K562 (cell line): ENCODE data around the gene MBD5. TPM values are rescaled to one million over a fixed set of nuclear protein-coding genes. Genes with fewer than 3 reads are reported as not detected.

Source experiments
- ATAC-seq: fragments of 200-7000 bp; cut with Tn5 transposase; 3 replicates; pipeline ENCODE4 v1.9.1; 2020; ENCODE audit warnings: moderate library complexity
- BruUV-seq: library from RNA; stranded (reverse); fragments of 400-500 nt; replicated peaks from 2 replicates; lab custom pipeline; 2021; lab: Mats Ljungman, UMichigan
- CTCF ChIA-PET: fragments of 300-600 bp; formaldehyde crosslinking; extraction: SDS; loops from one replicate; lab custom pipeline; 2021; ENCODE audit warnings: low intra/inter-chr PET ratio; lab: Yijun Ruan, JAX
- POLR2A ChIA-PET: fragments of 300-600, 350-650 bp; sonication (Branson Sonifier 250); formaldehyde crosslinking; extraction: SDS; loops from one replicate; lab custom pipeline; 2021; ENCODE audit warnings: antibody characterized with exemption, inconsistent platforms; lab: Yijun Ruan, JAX
- DNase-seq, 4 experiments: peaks; one replicate each; pipeline versions ENCODE4 v3.0.0 to v3.0.0-alpha.2; 2011 to 2018; ENCODE audit warnings: low spot score in 3 of 4, mixed read lengths in 3 of 4; ENCODE audit errors: extremely low read depth in 1 of 4
- FAIRE-seq: peaks from 2 replicates; lab custom pipeline; 2011; peaks lifted over from hg19 to GRCh38; lab: Jason Lieb, UNC
- H2AFZ ChIP-seq: 2 replicates; pipeline ENCODE4 v1.6.0; 2011; ENCODE audit warnings: low read depth, low read length, control low read depth, inconsistent platforms
- H3K27ac ChIP-seq: fragments of 200-600 bp; 3 replicates; pipeline ENCODE4 v1.8.0; 2011; ENCODE audit warnings: low read depth, mild to moderate bottlenecking, control low read depth, inconsistent platforms, low read length, moderate library complexity, mixed read lengths; ENCODE audit errors: extremely low read depth
- H3K27me3 ChIP-seq, 2 experiments: fragments of 300-600 bp in 1 of 2; 2 replicates in 1 of 2; 3 replicates in 1 of 2; pipeline versions ENCODE4 v1.6.0 to v1.8.0; 2011; ENCODE audit warnings: inconsistent platforms in 2 of 2, low read length in 2 of 2, mild to moderate bottlenecking in 1 of 2, mixed read lengths in 1 of 2, moderate library complexity in 1 of 2; ENCODE audit not compliant: control insufficient read depth in 2 of 2, insufficient read depth in 2 of 2
- H3K36me3 ChIP-seq: fragments of 300-600 bp; 3 replicates; pipeline ENCODE4 v1.8.0; 2011; ENCODE audit warnings: mild to moderate bottlenecking, low read length, inconsistent platforms; ENCODE audit not compliant: control insufficient read depth, insufficient read depth
- H3K4me1 ChIP-seq, 2 experiments: fragments of 200-600 bp in 1 of 2; replicated peaks in 1 of 2; 2 replicates in 1 of 2; 3 replicates in 1 of 2; pipeline versions ENCODE4 v1.5.1 to v1.8.0; 2011; ENCODE audit warnings: inconsistent platforms in 2 of 2, low read length in 2 of 2, mild to moderate bottlenecking in 1 of 2, mixed read lengths in 1 of 2, moderate library complexity in 1 of 2; ENCODE audit not compliant: control insufficient read depth in 2 of 2, insufficient read depth in 2 of 2
- H3K4me2 ChIP-seq: 2 replicates; pipeline ENCODE4 v1.6.1; 2011; ENCODE audit warnings: low read length, control low read depth, inconsistent platforms, mixed read lengths; ENCODE audit not compliant: insufficient read depth
- H3K4me3 ChIP-seq: fragments of 200-600 bp; sonication (generic), shearing (Covaris generic); 2 replicates; pipeline ENCODE4 v1.5.1; 2016; ENCODE audit warnings: control low read depth, inconsistent platforms
- H3K79me2 ChIP-seq: fragments of 200-600 bp; 3 replicates; pipeline ENCODE4 v1.8.0; 2011; ENCODE audit warnings: low read length, inconsistent platforms; ENCODE audit not compliant: control insufficient read depth, insufficient read depth
- H3K9ac ChIP-seq, 2 experiments: 2 replicates each; pipeline versions ENCODE4 v1.6.0 to v1.6.1; 2011; ENCODE audit warnings: low read depth in 2 of 2, low read length in 2 of 2, control low read depth in 1 of 2, inconsistent platforms in 1 of 2, mild to moderate bottlenecking in 1 of 2, mixed read lengths in 1 of 2; ENCODE audit not compliant: insufficient read depth in 1 of 2
- H3K9me1 ChIP-seq: one replicate; pipeline ENCODE4 v1.6.0; 2011; ENCODE audit warnings: inconsistent platforms, mild to moderate bottlenecking, low read length, moderate library complexity; ENCODE audit not compliant: control insufficient read depth, insufficient read depth
- H3K9me3 ChIP-seq: replicated peaks from 2 replicates; pipeline ENCODE4 v1.5.1; 2011; ENCODE audit warnings: low read depth, low read length, inconsistent platforms; ENCODE audit not compliant: control insufficient read depth, insufficient read depth
- H4K20me1 ChIP-seq: replicated peaks from 2 replicates; pipeline ENCODE4 v1.6.1; 2011; ENCODE audit warnings: low read length, inconsistent platforms, mixed read lengths; ENCODE audit not compliant: control insufficient read depth, insufficient read depth
- EHMT2 ChIP-seq: fragments of 450-650 bp; IDR thresholded peaks from 2 replicates; pipeline ENCODE4 v1.6.1; 2018; ENCODE audit warnings: antibody characterized with exemption
- HEY1 ChIP-seq: fragments of 250-450 bp; sonication (Bioruptor Pico); IDR thresholded peaks from 2 replicates; pipeline ENCODE4 v1.5.0; 2020; ENCODE audit warnings: mild to moderate bottlenecking, moderate library complexity, borderline replicate concordance
- HOXB6 ChIP-seq: fragments of 250-450 bp; sonication (Bioruptor Pico); IDR thresholded peaks from 2 replicates; pipeline ENCODE4 v1.5.1; 2022; ENCODE audit warnings: mild to moderate bottlenecking, borderline replicate concordance
- KHSRP ChIP-seq: fragments of 450-650 bp; IDR thresholded peaks from 2 replicates; pipeline ENCODE4 v1.6.1; 2017
- KLF16 ChIP-seq: IDR thresholded peaks from 2 replicates; pipeline ENCODE4 v1.6.1; 2016; ENCODE audit warnings: antibody characterized with exemption
- NR3C1 ChIP-seq: sonication (generic); formaldehyde crosslinking; IDR thresholded peaks from 2 replicates; pipeline ENCODE4 v1.8.1; 2022; ENCODE audit warnings: missing genetic modification reagents
- PHF21A ChIP-seq: fragments of 450-650 bp; IDR thresholded peaks from 2 replicates; pipeline ENCODE4 v1.6.1; 2017; ENCODE audit warnings: low read depth, borderline replicate concordance
- POLR2A ChIP-seq: fragments of 450-650 bp; conservative IDR thresholded peaks from 2 replicates; pipeline ENCODE4 v1.6.1; 2016
- SLC30A9 ChIP-seq: fragments of 250-450 bp; sonication (Bioruptor Pico); IDR thresholded peaks from 2 replicates; pipeline ENCODE4 v1.8.0; 2022; ENCODE audit warnings: mild to moderate bottlenecking, moderate library complexity
- SMAD3 ChIP-seq: fragments of 450-650 bp; formaldehyde crosslinking; conservative IDR thresholded peaks from 2 replicates; pipeline ENCODE4 v1.4.0; 2020; ENCODE audit warnings: mild to moderate bottlenecking
- SRSF7 ChIP-seq: fragments of 200-400 bp; formaldehyde crosslinking; optimal IDR thresholded peaks from 2 replicates; pipeline ENCODE3; 2017; ENCODE audit warnings: mild to moderate bottlenecking, low read depth, low read length
- TFAM ChIP-seq: fragments of 250-450 bp; sonication (Bioruptor Pico); conservative IDR thresholded peaks from 2 replicates; pipeline ENCODE4 v1.5.0; 2021; ENCODE audit warnings: mild to moderate bottlenecking, moderate library complexity
- ZNF316 ChIP-seq: fragments of 450-650 bp; IDR thresholded peaks from 2 replicates; pipeline ENCODE4 v1.6.1; 2016
- ZNF444 ChIP-seq: fragments of 250-450 bp; sonication (Bioruptor Pico); IDR thresholded peaks from 2 replicates; pipeline ENCODE4 v1.4.0; 2020; ENCODE audit warnings: mild to moderate bottlenecking, moderate library complexity
- ZNF778 ChIP-seq: fragments of 450-650 bp; formaldehyde crosslinking; IDR thresholded peaks from 2 replicates; pipeline ENCODE4 v1.4.0; 2020; ENCODE audit warnings: mild to moderate bottlenecking, moderate library complexity
- WGBS: fragments of 100-300 bp; shearing (Covaris generic); methylation state at CpG from one replicate; pipeline ENCODE4 v1.1.6; 2016; ENCODE audit warnings: low coverage, mixed read lengths; ENCODE audit not compliant: insufficient coverage; ENCODE audit errors: missing lambda C conversion rate; 5-methylcytosine and 5-hydroxymethylcytosine counted together
- in situ Hi-C: fragments of 300-500 bp; cut with MboI; formaldehyde crosslinking; loops from 4 replicates; pipeline ENCODE4 v1.15.0; 2018; ENCODE audit warnings: inconsistent platforms, mixed read lengths
- intact Hi-C: fragments of 100-400 bp; cut with micrococcal nuclease; formaldehyde crosslinking; loops from 2 replicates; pipeline ENCODE4 v1.14.2; 2022
- polyA plus RNA-seq, 8 experiments: library from polyadenylated mRNA; depleted of rRNA in 4 of 8; stranded (reverse) in 5 of 8; unstranded in 3 of 8; fragments of >200 nt; fragmentation: Nextera tagmentation in 2 of 8; fragmentation: Illumina TruSeq in 1 of 8; extraction: Ambion mirVana in 2 of 8; extraction: Trizol in 1 of 8; gene quantifications; 2 replicates each; pipeline versions ENCODE4 v1.2.1 to v1.2.3, GENCODE V29; 2011 to 2014; ENCODE audit warnings: inconsistent platforms in 1 of 8, missing spikeins in 1 of 8
- total RNA-seq, 7 experiments: library from RNA; depleted of rRNA in 6 of 7; stranded (reverse); fragments of >200 nt in 6 of 7; fragmentation: Illumina TruSeq in 2 of 7; extraction: Trizol in 2 of 7; gene quantifications; 2 replicates each; pipeline versions ENCODE4 v1.2.1 to v1.2.3, GENCODE V29; 2011 to 2021; ENCODE audit warnings: low replicate concordance in 1 of 7
- TF ChIP-seq, protein P1 (sequence below), 2 experiments: IDR thresholded peaks; 2 replicates each; pipeline ENCODE4 v1.6.1; 2012; ENCODE audit warnings: improper control_type of control experiment in 2 of 2, low read depth in 2 of 2, low read length in 2 of 2, borderline replicate concordance in 1 of 2
- TF ChIP-seq, protein P2 (sequence below): fragments of 450-650 bp; IDR thresholded peaks from 2 replicates; pipeline ENCODE4 v1.6.1; 2017; ENCODE audit warnings: mild to moderate bottlenecking, moderate library complexity

The MBD5 gene
- total and polyA plus RNA-seq, 9 of the 15 experiments (the other 6 are each of a cell fraction or from before 2014, with no cell fraction given) = 3.4 to 14.5 (median 9.0) TPM

DNA sequence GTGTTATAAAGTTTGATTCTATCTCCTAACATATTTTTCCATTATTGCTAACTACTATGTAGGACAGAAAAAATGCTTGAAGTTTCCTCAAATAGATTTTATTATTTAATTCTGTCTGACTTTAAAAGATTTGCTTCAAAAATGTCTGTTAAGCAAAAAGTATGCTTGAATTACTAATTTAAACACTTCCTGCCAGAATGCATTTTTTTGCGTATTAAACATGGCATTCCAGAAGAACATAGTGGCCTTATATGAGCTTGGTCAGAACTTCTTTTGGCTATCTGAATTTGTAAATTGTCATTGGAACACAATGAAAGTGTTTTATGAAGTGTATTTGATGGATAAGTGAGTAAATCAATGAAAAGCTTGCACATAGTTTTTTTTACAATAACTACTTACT, 37.8 kb downstream of the MBD5 start:
- Histone ChIP-seq H3K36me3 (no peaks in the 10 kb centered on the region), H3K27me3 (no peaks in the 10 kb centered on the region), H3K9ac (no peak overlapping the region), H3K4me1 (no peaks in the 10 kb centered on the region), H2AFZ (no peak overlapping the region), H3K27ac (no peak overlapping the region), H4K20me1 (no peaks in the 10 kb centered on the region), H3K9me1 (no peaks in the 10 kb centered on the region), H3K9me3 (no peaks in the 10 kb centered on the region), H3K79me2 (no peaks in the 10 kb centered on the region), H3K4me2 (no peak overlapping the region), H3K4me3 (no peak overlapping the region)
- ATAC-seq (no peak), DNase-seq (no peak), FAIRE-seq (no peak)
- intact Hi-C loops (no loop called here), in situ Hi-C loops (no loop called here)
- POLR2A ChIA-PET = no interaction called here
- no peak for TF ChIP-seq EHMT2
- TF ChIP-seq ZNF316 = peak; percentile 17; the same call in 1 of the 2 replicates
- no TSS peak for BruUV-seq
- WGBS = 92% methylated on average over 1 of the region's 1 CpG
- CTCF ChIA-PET = no interaction called here

GRCh38 chr2:148063633-148064032, 42.7 kb downstream of the MBD5 start:
- Histone ChIP-seq H3K79me2 (no peaks in the 10 kb centered on the region), H3K36me3 (no peaks in the 10 kb centered on the region), H2AFZ (no peak overlapping the region), H3K9me1 (no peaks in the 10 kb centered on the region), H3K27me3 (no peaks in the 10 kb centered on the region), H3K27ac (no peak overlapping the region), H3K4me1 (no peaks in the 10 kb centered on the region; a peak in 1 of 5 replicates), H3K4me2 (no peak overlapping the region), H3K4me3 (no peak overlapping the region), H3K9me3 (no peaks in the 10 kb centered on the region), H4K20me1 (no peaks in the 10 kb centered on the region), H3K9ac (no peak overlapping the region)
- ChIA-PET POLR2A (no interaction called here), CTCF (no interaction called here)
- 29% methylated on average over 2 of the region's 2 CpGs for WGBS
- ATAC-seq (no peak), FAIRE-seq (no peak), DNase-seq (no peak)
- BruUV-seq = no TSS peak
- in situ Hi-C loops (no loop called here), intact Hi-C loops (no loop called here)
- TF ChIP-seq HEY1 (CRISPR knock-in tag) (no peak), PHF21A (no peak), NR3C1 (no peak), KHSRP (no peak), SMAD3 (CRISPR knock-in tag) (no peak), ZNF778 (no peak), SLC30A9 (CRISPR knock-in tag) (no peak), HOXB6 (no peak), SRSF7 (no peak), KLF16 (no peak), ZNF444 (CRISPR knock-in tag) (no peak), POLR2A (no peak), TFAM (CRISPR knock-in tag) (no peak)
- TF ChIP-seq, protein P1, sequence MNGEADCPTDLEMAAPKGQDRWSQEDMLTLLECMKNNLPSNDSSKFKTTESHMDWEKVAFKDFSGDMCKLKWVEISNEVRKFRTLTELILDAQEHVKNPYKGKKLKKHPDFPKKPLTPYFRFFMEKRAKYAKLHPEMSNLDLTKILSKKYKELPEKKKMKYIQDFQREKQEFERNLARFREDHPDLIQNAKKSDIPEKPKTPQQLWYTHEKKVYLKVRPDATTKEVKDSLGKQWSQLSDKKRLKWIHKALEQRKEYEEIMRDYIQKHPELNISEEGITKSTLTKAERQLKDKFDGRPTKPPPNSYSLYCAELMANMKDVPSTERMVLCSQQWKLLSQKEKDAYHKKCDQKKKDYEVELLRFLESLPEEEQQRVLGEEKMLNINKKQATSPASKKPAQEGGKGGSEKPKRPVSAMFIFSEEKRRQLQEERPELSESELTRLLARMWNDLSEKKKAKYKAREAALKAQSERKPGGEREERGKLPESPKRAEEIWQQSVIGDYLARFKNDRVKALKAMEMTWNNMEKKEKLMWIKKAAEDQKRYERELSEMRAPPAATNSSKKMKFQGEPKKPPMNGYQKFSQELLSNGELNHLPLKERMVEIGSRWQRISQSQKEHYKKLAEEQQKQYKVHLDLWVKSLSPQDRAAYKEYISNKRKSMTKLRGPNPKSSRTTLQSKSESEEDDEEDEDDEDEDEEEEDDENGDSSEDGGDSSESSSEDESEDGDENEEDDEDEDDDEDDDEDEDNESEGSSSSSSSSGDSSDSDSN (IDR thresholded peaks at IDR 0.05; ENCODE audit: borderline replicate concordance in 1 of 2, low read depth in 2 of 2, low read length in 2 of 2) = no peak
- TF ChIP-seq, protein P2, sequence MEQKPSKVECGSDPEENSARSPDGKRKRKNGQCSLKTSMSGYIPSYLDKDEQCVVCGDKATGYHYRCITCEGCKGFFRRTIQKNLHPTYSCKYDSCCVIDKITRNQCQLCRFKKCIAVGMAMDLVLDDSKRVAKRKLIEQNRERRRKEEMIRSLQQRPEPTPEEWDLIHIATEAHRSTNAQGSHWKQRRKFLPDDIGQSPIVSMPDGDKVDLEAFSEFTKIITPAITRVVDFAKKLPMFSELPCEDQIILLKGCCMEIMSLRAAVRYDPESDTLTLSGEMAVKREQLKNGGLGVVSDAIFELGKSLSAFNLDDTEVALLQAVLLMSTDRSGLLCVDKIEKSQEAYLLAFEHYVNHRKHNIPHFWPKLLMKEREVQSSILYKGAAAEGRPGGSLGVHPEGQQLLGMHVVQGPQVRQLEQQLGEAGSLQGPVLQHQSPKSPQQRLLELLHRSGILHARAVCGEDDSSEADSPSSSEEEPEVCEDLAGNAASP = no peak
